Neural cell (in vitro differentiated cells): ENCODE measurements around the gene OR1K1. TPM values are rescaled to one million over a fixed set of nuclear protein-coding genes. Genes with fewer than 3 reads are reported as not detected.

ENCODE experiments used
- H2AFZ ChIP-seq: fragments of 200-600, 300-800 bp; sonication (generic), shearing (Covaris generic); 2 replicates; pipeline ENCODE4 v1.6.0; 2014; ENCODE audit warnings: low read depth, mild to moderate bottlenecking, antibody characterized with exemption, low read length, moderate library complexity
- H3F3A ChIP-seq: fragments of 200-600 bp; shearing (Covaris generic); 2 replicates; pipeline ENCODE4 v1.6.1; 2016; ENCODE audit warnings: mild to moderate bottlenecking, moderate library complexity, mixed read lengths, antibody characterized with exemption, low read length; ENCODE audit not compliant: insufficient read depth, poor library complexity, severe bottlenecking
- H3K27ac ChIP-seq: fragments of 200-600, 300-800 bp; sonication (generic), shearing (Covaris generic); 2 replicates; pipeline ENCODE4 v1.5.1; 2014; ENCODE audit warnings: mild to moderate bottlenecking, low read length, moderate library complexity
- H3K27me3 ChIP-seq: fragments of 300-800, 200-600 bp; sonication (generic), shearing (Covaris generic); 2 replicates; pipeline ENCODE4 v1.6.0; 2014; ENCODE audit warnings: mild to moderate bottlenecking, low read depth, low read length, moderate library complexity; ENCODE audit not compliant: insufficient read depth
- H3K36me3 ChIP-seq: fragments of 300-800, 200-600 bp; sonication (generic), shearing (Covaris generic); 2 replicates; pipeline ENCODE4 v1.5.1; 2014; ENCODE audit warnings: mild to moderate bottlenecking, antibody characterized with exemption, low read length, moderate library complexity; ENCODE audit not compliant: insufficient read depth
- H3K4me2 ChIP-seq: fragments of 300-800, 200-600 bp; sonication (generic), shearing (Covaris generic); 2 replicates; pipeline ENCODE4 v1.6.0; 2014; ENCODE audit warnings: mild to moderate bottlenecking, low read length
- H3K4me3 ChIP-seq: fragments of 300-800, 200-600 bp; sonication (generic), shearing (Covaris generic); 2 replicates; pipeline ENCODE4 v1.5.1; 2014; ENCODE audit warnings: mild to moderate bottlenecking, low read length, moderate library complexity
- H3K79me2 ChIP-seq: fragments of 200-600 bp; shearing (Covaris generic); replicated peaks from 2 replicates; pipeline ENCODE4 v1.6.0; 2014; ENCODE audit warnings: mild to moderate bottlenecking, low read length, moderate library complexity; ENCODE audit not compliant: insufficient read depth
- H3K9ac ChIP-seq: fragments of 300-800, 200-600 bp; sonication (generic), shearing (Covaris generic); 2 replicates; pipeline ENCODE4 v1.6.1; 2016; ENCODE audit warnings: mild to moderate bottlenecking, low read length, mixed read lengths
- H3K9me2 ChIP-seq: fragments of 200-600 bp; shearing (Covaris generic); 2 replicates; pipeline ENCODE4 v1.6.1; 2016; ENCODE audit warnings: mild to moderate bottlenecking, low read length, mixed read lengths; ENCODE audit not compliant: insufficient read depth
- H3K9me3 ChIP-seq: fragments of 200-600, 300-800 bp; sonication (generic), shearing (Covaris generic); 2 replicates; pipeline ENCODE4 v1.6.1; 2016; ENCODE audit warnings: mild to moderate bottlenecking, mixed run types, low read length, moderate library complexity, mixed read lengths
- H4K20me1 ChIP-seq: fragments of 200-600 bp; shearing (Covaris generic); 2 replicates; pipeline ENCODE4 v1.6.1; 2016; ENCODE audit warnings: mild to moderate bottlenecking, mixed run types; ENCODE audit not compliant: insufficient read depth
- CTCF ChIP-seq: fragments of 450-650 bp; IDR thresholded peaks from 2 replicates; pipeline ENCODE4 v1.5.1; 2014; ENCODE audit warnings: antibody characterized with exemption, mild to moderate bottlenecking, moderate library complexity; ENCODE audit not compliant: poor library complexity, severe bottlenecking
- EP300 ChIP-seq: fragments of 450-650 bp; conservative IDR thresholded peaks from 2 replicates; pipeline ENCODE4 v1.6.1; 2014; ENCODE audit warnings: antibody characterized with exemption, mild to moderate bottlenecking, moderate library complexity; ENCODE audit not compliant: poor library complexity, severe bottlenecking
- EZH2 ChIP-seq: fragments of 200-600, 300-800 bp; shearing (Covaris generic), sonication (generic); IDR thresholded peaks from 2 replicates; pipeline ENCODE4 v1.6.1; 2014; ENCODE audit warnings: antibody characterized with exemption, low read length, borderline replicate concordance, mild to moderate bottlenecking; ENCODE audit not compliant: insufficient read depth, poor library complexity, severe bottlenecking
- MXI1 ChIP-seq: fragments of 450-650 bp; conservative IDR thresholded peaks from 2 replicates; pipeline ENCODE4 v1.6.1; 2014; ENCODE audit warnings: antibody characterized with exemption, mild to moderate bottlenecking; ENCODE audit not compliant: poor library complexity, severe bottlenecking
- POLR2AphosphoS5 ChIP-seq: IDR thresholded peaks from 2 replicates; pipeline ENCODE4 v1.6.1; 2012
- RAD21 ChIP-seq: fragments of 450-650 bp; conservative IDR thresholded peaks from 2 replicates; pipeline ENCODE4 v1.6.1; 2014; ENCODE audit warnings: antibody characterized with exemption, mild to moderate bottlenecking, moderate library complexity
- SMC3 ChIP-seq: fragments of 450-650 bp; conservative IDR thresholded peaks from 2 replicates; pipeline ENCODE4 v1.6.1; 2014; ENCODE audit warnings: antibody characterized with exemption, mild to moderate bottlenecking, moderate library complexity; ENCODE audit not compliant: poor library complexity
- TAF1 ChIP-seq: IDR thresholded peaks from 2 replicates; pipeline ENCODE4 v1.6.1; 2012; ENCODE audit warnings: low read depth
- polyA plus RNA-seq: library from polyadenylated mRNA; depleted of rRNA; stranded (reverse); fragments of >200 nt; gene quantifications from 2 replicates; pipeline ENCODE4 v1.2.3, GENCODE V29; 2014
- TF ChIP-seq, protein P1 (sequence below): IDR thresholded peaks from 2 replicates; pipeline ENCODE4 v1.6.1; 2012; ENCODE audit warnings: borderline replicate concordance

OR1K1 gene
- polyA plus RNA-seq, 1 donor from 2014 or later: not detected

- Histone ChIP-seq H3K27me3 (no peaks in the 10 kb centered on the region), H3K9me3 (no peaks in the 10 kb centered on the region), H4K20me1 (no peaks in the 10 kb centered on the region), H3F3A (no peaks in the 10 kb centered on the region), H3K9me2 (no peaks in the 10 kb centered on the region), H3K4me3 (no peak overlapping the region), H3K36me3 (no peaks in the 10 kb centered on the region), H3K27ac (no peak overlapping the region), H2AFZ (no peak overlapping the region), H3K4me2 (no peak overlapping the region), H3K9ac (no peak overlapping the region), H3K79me2 (no peaks in the 10 kb centered on the region)
- TF ChIP-seq SMC3 (no peak), CTCF (no peak), EP300 (no peak), MXI1 (no peak), POLR2AphosphoS5 (no peak)
- TF ChIP-seq, protein P1, sequence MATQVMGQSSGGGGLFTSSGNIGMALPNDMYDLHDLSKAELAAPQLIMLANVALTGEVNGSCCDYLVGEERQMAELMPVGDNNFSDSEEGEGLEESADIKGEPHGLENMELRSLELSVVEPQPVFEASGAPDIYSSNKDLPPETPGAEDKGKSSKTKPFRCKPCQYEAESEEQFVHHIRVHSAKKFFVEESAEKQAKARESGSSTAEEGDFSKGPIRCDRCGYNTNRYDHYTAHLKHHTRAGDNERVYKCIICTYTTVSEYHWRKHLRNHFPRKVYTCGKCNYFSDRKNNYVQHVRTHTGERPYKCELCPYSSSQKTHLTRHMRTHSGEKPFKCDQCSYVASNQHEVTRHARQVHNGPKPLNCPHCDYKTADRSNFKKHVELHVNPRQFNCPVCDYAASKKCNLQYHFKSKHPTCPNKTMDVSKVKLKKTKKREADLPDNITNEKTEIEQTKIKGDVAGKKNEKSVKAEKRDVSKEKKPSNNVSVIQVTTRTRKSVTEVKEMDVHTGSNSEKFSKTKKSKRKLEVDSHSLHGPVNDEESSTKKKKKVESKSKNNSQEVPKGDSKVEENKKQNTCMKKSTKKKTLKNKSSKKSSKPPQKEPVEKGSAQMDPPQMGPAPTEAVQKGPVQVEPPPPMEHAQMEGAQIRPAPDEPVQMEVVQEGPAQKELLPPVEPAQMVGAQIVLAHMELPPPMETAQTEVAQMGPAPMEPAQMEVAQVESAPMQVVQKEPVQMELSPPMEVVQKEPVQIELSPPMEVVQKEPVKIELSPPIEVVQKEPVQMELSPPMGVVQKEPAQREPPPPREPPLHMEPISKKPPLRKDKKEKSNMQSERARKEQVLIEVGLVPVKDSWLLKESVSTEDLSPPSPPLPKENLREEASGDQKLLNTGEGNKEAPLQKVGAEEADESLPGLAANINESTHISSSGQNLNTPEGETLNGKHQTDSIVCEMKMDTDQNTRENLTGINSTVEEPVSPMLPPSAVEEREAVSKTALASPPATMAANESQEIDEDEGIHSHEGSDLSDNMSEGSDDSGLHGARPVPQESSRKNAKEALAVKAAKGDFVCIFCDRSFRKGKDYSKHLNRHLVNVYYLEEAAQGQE: no peak
These were observed 14.6 kb downstream of the OR1K1 start for GRCh38 chr9:122814545-122814944.

DNA sequence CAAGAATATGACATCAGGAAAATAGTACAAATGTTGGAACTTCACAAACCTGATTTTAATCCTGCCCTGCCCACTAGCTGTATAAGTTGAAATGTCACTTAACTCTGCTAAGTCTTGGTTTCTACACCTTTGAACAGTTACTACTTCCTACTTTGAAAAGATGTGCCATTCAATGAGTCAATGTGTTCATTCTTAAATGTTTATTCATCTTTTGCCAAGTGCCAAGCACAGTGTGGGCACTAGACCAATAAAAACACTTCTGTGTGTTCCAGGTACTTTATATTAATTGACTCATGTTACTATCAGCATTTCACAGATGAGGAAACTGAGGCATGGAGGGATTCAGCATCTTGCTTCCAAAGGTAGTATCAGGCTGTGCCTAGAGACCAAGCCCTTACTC is 15.6 kb downstream of the OR1K1 start:
- Histone ChIP-seq H3K27ac (no peak overlapping the region), H3K9ac (no peak overlapping the region), H3K79me2 (no peaks in the 10 kb centered on the region), H3K36me3 (no peaks in the 10 kb centered on the region), H3K9me3 (no peaks in the 10 kb centered on the region), H3K9me2 (no peaks in the 10 kb centered on the region), H4K20me1 (no peaks in the 10 kb centered on the region), H3F3A (no peaks in the 10 kb centered on the region), H3K4me2 (no peak overlapping the region), H3K4me3 (no peak overlapping the region), H3K27me3 (no peaks in the 10 kb centered on the region), H2AFZ (no peak overlapping the region)
- TF ChIP-seq, protein P1: no peak
- no peak for TF ChIP-seq RAD21
- no peak for TF ChIP-seq SMC3
- TF ChIP-seq EP300: no peak
- TF ChIP-seq MXI1: no peak
- TF ChIP-seq TAF1: no peak
- no peak for TF ChIP-seq CTCF
- TF ChIP-seq POLR2AphosphoS5: no peak
- TF ChIP-seq EZH2: no peak
